Measurements from ENCODE around the gene HSBP1L1.

HSBP1L1 gene

GRCh38 chr18:79985172-79985571 lies 20.7 kb downstream of the HSBP1L1 start:
- Histone ChIP-seq H3K36me3 (ENCODE audit: control insufficient read depth in 2 of 2, insufficient read depth in 1 of 2, low read length in 2 of 2) (peaks cover 21 to 41% of the 10 kb centered on the region in 2 experiments), H3K9me3 (ENCODE audit: control insufficient read depth, insufficient read depth, low read depth, low read length) (no peaks in the 10 kb centered on the region), H3K4me3 (ENCODE audit: low read depth, low read length) (no peak overlapping the region), H3K27ac (ENCODE audit: extremely low read depth, low read depth, low read length) (no peak overlapping the region), H3K4me1 (ENCODE audit: control insufficient read depth, insufficient read depth, low read length) (peaks cover 11% of the 10 kb centered on the region)
- ChIA-PET POLR2A (interaction anchor here (0.6 kb wide), 1 partner anchor 14 kb away, joined by 3 read pairs; no protein-coding TSS in a partner anchor), CTCF (interaction anchor here (0.6 to 0.7 kb wide), 4 partner anchors 14 to 654 kb away, joined by 3 to 9 read pairs (median 4); no protein-coding TSS in a partner anchor)
- TF ChIP-seq ZBTB17 (tag by site-specific recombination; IDR thresholded peaks at IDR 0.05) (no peak), ZNF704 (tag by site-specific recombination; IDR thresholded peaks at IDR 0.05) (no peak), ZNF510 (tag by site-specific recombination; IDR thresholded peaks at IDR 0.05; ENCODE audit: insufficient replicate concordance) (no peak), ZNF324 (tag by site-specific recombination; IDR thresholded peaks at IDR 0.05) (no peak), ZNF658 (tag by site-specific recombination; IDR thresholded peaks at IDR 0.05) (no peak), BCL11B (tag by site-specific recombination; IDR thresholded peaks at IDR 0.05; ENCODE audit: low read depth) (no peak), ZNF174 (tag by site-specific recombination; IDR thresholded peaks at IDR 0.05) (no peak), ZNF426 (tag by site-specific recombination; IDR thresholded peaks at IDR 0.05) (no peak), OVOL3 (tag by site-specific recombination; IDR thresholded peaks at IDR 0.05) (no peak), ZBTB20 (tag by site-specific recombination; IDR thresholded peaks at IDR 0.05) (no peak), IKZF3 (tag by site-specific recombination; IDR thresholded peaks at IDR 0.05) (no peak), ZNF791 (tag by site-specific recombination; IDR thresholded peaks at IDR 0.05) (no peak), EGR2 (tag by site-specific recombination; IDR thresholded peaks at IDR 0.05; ENCODE audit: low read depth) (no peak), SP7 (tag by site-specific recombination; IDR thresholded peaks at IDR 0.05) (no peak)

GRCh38 chr18:79986726-79987125 lies 22.3 kb downstream of the HSBP1L1 start:
- Histone ChIP-seq H3K36me3 (ENCODE audit: control insufficient read depth in 2 of 2, insufficient read depth in 1 of 2, low read length in 2 of 2) (peaks cover 21 to 41% of the 10 kb centered on the region in 2 experiments), H3K27ac (ENCODE audit: extremely low read depth, low read depth, low read length) (no peak overlapping the region)
- CTCF ChIA-PET: interaction anchor here (1.2 to 1.6 kb wide), 2 partner anchors 9 to 170 kb away, joined by 3 to 5 read pairs; no protein-coding TSS in a partner anchor

GRCh38 chr18:79987566-79987965 lies 23.1 kb downstream of the HSBP1L1 start:
- ChIA-PET POLR2A (interaction anchor here (1.0 to 2.6 kb wide), 4 partner anchors 20 to 121 kb away, joined by 3 to 10 read pairs (median 5); partner anchors contain the start of genes ADNP2 and SLC66A2), CTCF (interaction anchor here (0.7 kb wide), 2 partner anchors 11 to 170 kb away, joined by 3 read pairs; no protein-coding TSS in a partner anchor)
- Histone ChIP-seq H3K4me1 (ENCODE audit: control insufficient read depth, insufficient read depth, low read length) (peaks cover 7% of the 10 kb centered on the region), H3K27ac (ENCODE audit: extremely low read depth, low read depth, low read length) (peak overlapping the region; percentile 91), H3K4me3 (ENCODE audit: low read depth, low read length) (peak overlapping the region; percentile 82), H3K36me3 (ENCODE audit: control insufficient read depth in 2 of 2, insufficient read depth in 1 of 2, low read length in 2 of 2) (peaks cover 21 to 32% of the 10 kb centered on the region in 2 experiments), H3K9me3 (ENCODE audit: control insufficient read depth, insufficient read depth, low read depth, low read length) (no peaks in the 10 kb centered on the region)
- TF ChIP-seq IKZF3 (tag by site-specific recombination; IDR thresholded peaks at IDR 0.05) (no peak), ZNF362 (tag by site-specific recombination; IDR thresholded peaks at IDR 0.05) (no peak), ZXDB (tag by site-specific recombination; IDR thresholded peaks at IDR 0.05) (0 out of 2 replicates have a peak, but pooled peaks have one; percentile 4), ZNF354C (tag by site-specific recombination; IDR thresholded peaks at IDR 0.05; ENCODE audit: borderline replicate concordance, low read depth) (no peak), ZSCAN18 (tag by site-specific recombination; IDR thresholded peaks at IDR 0.05) (no peak)

More at GRCh38 chr18:79986726-79987125, 22.3 kb downstream of the HSBP1L1 start:
- Histone ChIP-seq H3K4me1 (ENCODE audit: control insufficient read depth, insufficient read depth, low read length) (peaks cover 7% of the 10 kb centered on the region), H3K4me3 (ENCODE audit: low read depth, low read length) (peak overlapping the region; percentile 82), H3K9me3 (ENCODE audit: control insufficient read depth, insufficient read depth, low read depth, low read length) (no peaks in the 10 kb centered on the region)
- TF ChIP-seq GLIS1 (tag by site-specific recombination; IDR thresholded peaks at IDR 0.05) (peak; percentile 8; the same call in 1 of the 2 replicates), GLIS2 (tag by site-specific recombination; IDR thresholded peaks at IDR 0.05) (peak; percentile 20; the same call in 1 of the 2 replicates), ZSCAN18 (tag by site-specific recombination; IDR thresholded peaks at IDR 0.05) (no peak)
- POLR2A ChIA-PET: interaction anchor here (1.0 to 2.6 kb wide), 4 partner anchors 19 to 122 kb away, joined by 3 to 10 read pairs (median 4); partner anchors contain the start of genes ADNP2 and SLC66A2

All from HEK293 (cell line).